ENCODE data around the gene TRMT44.

Gene TRMT44

GRCh38 chr4:8439168-8439567 is 1.4 kb upstream of the TRMT44 start:
- H3K36me3 ChIP-seq (ENCODE audit: insufficient read depth, low read length): no peaks in the 10 kb centered on the region; the same call in 1 of the 2 replicates
- H3K9me3 ChIP-seq (ENCODE audit: insufficient read depth, low read length, severe bottlenecking): no peaks in the 10 kb centered on the region
- H2AFZ ChIP-seq (ENCODE audit: low read depth, low read length): no peak overlapping the region
- H3K4me3 ChIP-seq (ENCODE audit: low read depth in 1 of 2, low read length in 2 of 2): peak overlapping the region in 1 of 2 experiments; percentile 70; a peak in 2 of 4 replicates
- H3K79me2 ChIP-seq (ENCODE audit: insufficient read depth, low read length): peaks cover 73% of the 10 kb centered on the region
- H3K27me3 ChIP-seq (ENCODE audit: insufficient read depth, low read length, poor library complexity): no peaks in the 10 kb centered on the region
- H4K20me1 ChIP-seq (ENCODE audit: insufficient read depth, low read length): peaks cover 21% of the 10 kb centered on the region; the same call in 1 of the 2 replicates
- no peak overlapping the region for H3K27ac ChIP-seq (ENCODE audit: low read length)
- no peak for ATAC-seq (ENCODE audit: insufficient read depth, low read depth)
- no peak for DNase-seq
- peaks cover 66% of the 10 kb centered on the region for H3K4me1 ChIP-seq (ENCODE audit: insufficient read depth, low read length)
- peak overlapping the region; percentile 59 for H3K4me2 ChIP-seq (ENCODE audit: insufficient read depth, low read length)
- peak overlapping the region; percentile 64; the same call in 1 of the 2 replicates for H3K9ac ChIP-seq (ENCODE audit: low read depth, low read length)
- TF ChIP-seq EZH2 (IDR thresholded peaks at IDR 0.05; ENCODE audit: borderline replicate concordance, low read depth, low read length, severe bottlenecking) (no peak), CTCF (IDR thresholded peaks at IDR 0.05; ENCODE audit: borderline replicate concordance, extremely low read depth, low read length, poor library complexity, severe bottlenecking) (no peak)

- Histone ChIP-seq H3K4me2 (ENCODE audit: insufficient read depth, low read length) (peak overlapping the region; percentile 59), H3K4me3 (ENCODE audit: low read depth in 1 of 2, low read length in 2 of 2) (peak overlapping the region; percentile 48 to 70), H3K79me2 (ENCODE audit: insufficient read depth, low read length) (peaks cover 82% of the 10 kb centered on the region), H3K9me3 (ENCODE audit: insufficient read depth, low read length, severe bottlenecking) (no peaks in the 10 kb centered on the region), H2AFZ (ENCODE audit: low read depth, low read length) (peak overlapping the region; percentile 76), H4K20me1 (ENCODE audit: insufficient read depth, low read length) (peaks cover 21% of the 10 kb centered on the region; the same call in 1 of the 2 replicates), H3K27me3 (ENCODE audit: insufficient read depth, low read length, poor library complexity) (no peaks in the 10 kb centered on the region), H3K4me1 (ENCODE audit: insufficient read depth, low read length) (peaks cover 66% of the 10 kb centered on the region), H3K9ac (ENCODE audit: low read depth, low read length) (peak overlapping the region; percentile 64), H3K36me3 (ENCODE audit: insufficient read depth, low read length) (no peaks in the 10 kb centered on the region; the same call in 1 of the 2 replicates), H3K27ac (ENCODE audit: low read length) (peak overlapping the region; percentile 84)
- DNase-seq: peak; percentile 53
- TF ChIP-seq CTCF (IDR thresholded peaks at IDR 0.05; ENCODE audit: borderline replicate concordance, extremely low read depth, low read length, poor library complexity, severe bottlenecking): no peak
- TF ChIP-seq EZH2 (IDR thresholded peaks at IDR 0.05; ENCODE audit: borderline replicate concordance, low read depth, low read length, severe bottlenecking): no peak
- peak; percentile 54 for ATAC-seq (ENCODE audit: insufficient read depth, low read depth)
Measured at GRCh38 chr4:8439914-8440491, 574 bp upstream of the TRMT44 start.

- H2AFZ ChIP-seq (ENCODE audit: low read depth, low read length): peak overlapping the region; percentile 76; the same call in 1 of the 2 replicates
- peak overlapping the region; percentile 88 for H3K4me2 ChIP-seq (ENCODE audit: insufficient read depth, low read length)
- H3K9ac ChIP-seq (ENCODE audit: low read depth, low read length): peak overlapping the region; percentile 64
- no peak for ATAC-seq (ENCODE audit: insufficient read depth, low read depth)
- H3K36me3 ChIP-seq (ENCODE audit: insufficient read depth, low read length): peaks cover 11% of the 10 kb centered on the region
- DNase-seq: no peak
- H3K27me3 ChIP-seq (ENCODE audit: insufficient read depth, low read length, poor library complexity): no peaks in the 10 kb centered on the region
- peaks cover 52% of the 10 kb centered on the region for H3K4me1 ChIP-seq (ENCODE audit: insufficient read depth, low read length)
- no peak for TF ChIP-seq CTCF (IDR thresholded peaks at IDR 0.05; ENCODE audit: borderline replicate concordance, extremely low read depth, low read length, poor library complexity, severe bottlenecking)
- TF ChIP-seq EZH2 (IDR thresholded peaks at IDR 0.05; ENCODE audit: borderline replicate concordance, low read depth, low read length, severe bottlenecking): no peak
- peaks cover 86% of the 10 kb centered on the region for H3K79me2 ChIP-seq (ENCODE audit: insufficient read depth, low read length)
- H4K20me1 ChIP-seq (ENCODE audit: insufficient read depth, low read length): peaks cover 32% of the 10 kb centered on the region; the same call in 1 of the 2 replicates
- peak overlapping the region; percentile 48 to 70; a peak in 3 of 4 replicates for H3K4me3 ChIP-seq (ENCODE audit: low read depth in 1 of 2, low read length in 2 of 2)
- no peaks in the 10 kb centered on the region for H3K9me3 ChIP-seq (ENCODE audit: insufficient read depth, low read length, severe bottlenecking)
- peak overlapping the region; percentile 84 for H3K27ac ChIP-seq (ENCODE audit: low read length)
Measured at GRCh38 chr4:8441499-8442091, 1.0 kb downstream of the TRMT44 start.
